Measurements from ENCODE around the gene CGNL1. TPM values are rescaled to one million over a fixed set of nuclear protein-coding genes. Genes with fewer than 3 reads are reported as not detected.

The CGNL1 gene
- total RNA-seq, 1 experiment from 2014 or later, result 34.6 TPM

DNA sequence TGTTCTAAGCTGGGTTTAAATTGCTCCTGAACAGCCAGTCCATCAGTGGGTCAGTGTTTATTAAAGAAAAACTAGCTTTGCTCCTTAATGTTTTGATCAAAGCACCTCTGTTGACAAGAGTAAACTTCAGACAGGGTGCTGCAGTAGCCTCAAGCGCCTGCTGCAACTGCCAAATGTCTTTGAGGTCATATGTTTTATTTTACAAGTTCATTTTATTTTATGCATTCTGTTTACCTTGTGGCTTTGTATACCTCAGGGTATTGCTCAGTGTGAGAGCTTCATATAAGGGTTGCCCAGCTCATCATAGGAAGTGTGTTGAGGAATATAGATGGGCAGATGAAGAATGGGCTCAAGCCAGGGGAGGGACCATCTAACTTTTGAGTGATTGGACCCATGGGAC is 223.9 kb downstream of the CGNL1 start:
- no peak overlapping the region for H2AFZ ChIP-seq (ENCODE audit: low read length)
- no peaks in the 10 kb centered on the region for H3K9me3 Mint-ChIP-seq

More for the DNA sequence above, 223.9 kb downstream of the CGNL1 start:
- H3K9me3 ChIP-seq (ENCODE audit: control insufficient read depth, low read depth, low read length), result no peaks in the 10 kb centered on the region
- H3K9ac ChIP-seq (ENCODE audit: extremely low read depth, insufficient read length, low read length), result no peak overlapping the region
- no peak overlapping the region for H2BK15ac ChIP-seq (ENCODE audit: low read depth, low read length)
- H3K23me2 ChIP-seq (ENCODE audit: insufficient read length, low read depth, low read length, poor library complexity, severe bottlenecking), result no peaks in the 10 kb centered on the region
- H2BK12ac ChIP-seq (ENCODE audit: insufficient read length, low read depth, low read length), result no peak overlapping the region
- H3K4me2 ChIP-seq (ENCODE audit: insufficient read depth, insufficient read length, low read length), result no peak overlapping the region
- H3K4ac ChIP-seq (ENCODE audit: low read depth, low read length), result no peak overlapping the region
- Mint-ChIP-seq H3K27ac (no peak overlapping the region), H3K36me3 (ENCODE audit: insufficient read depth in 1 of 3, low read depth in 3 of 3) (no peaks in the 10 kb centered on the region), H3K4me1 (peaks cover 7 to 12% of the 10 kb centered on the region in 2 experiments), H3K4me3 (no peak overlapping the region), H3K27me3 (ENCODE audit: low read depth) (peaks cover 1% of the 10 kb centered on the region; the same call in 1 of the 2 replicates)
- H3K27ac ChIP-seq (ENCODE audit: insufficient read length, low read depth, low read length), result no peak overlapping the region
- H2BK120ac ChIP-seq (ENCODE audit: low read depth, low read length, poor library complexity, severe bottlenecking), result no peak overlapping the region
- H3K27me3 ChIP-seq (ENCODE audit: insufficient read depth, low read length), result no peaks in the 10 kb centered on the region
- H3K4me1 ChIP-seq (ENCODE audit: insufficient read depth, low read length), result no peaks in the 10 kb centered on the region; the same call in 1 of the 2 replicates
- no peaks in the 10 kb centered on the region for H3K79me1 ChIP-seq (ENCODE audit: insufficient read depth, low read depth, low read length, poor library complexity, severe bottlenecking)
- no CpG with 5 or more reads among the region's 1 CpG for WGBS (ENCODE audit: extremely low coverage, insufficient read length, low lambda C conversion rate)
- H3K56ac ChIP-seq (ENCODE audit: insufficient read length, low read depth, low read length), result no peak overlapping the region
- H2BK5ac ChIP-seq (ENCODE audit: insufficient read length, low read length), result no peak overlapping the region
- H3T11ph ChIP-seq (ENCODE audit: low read length), result no peak overlapping the region
- no peak overlapping the region for H4K91ac ChIP-seq (ENCODE audit: insufficient read length, low read depth, low read length)
- no peak overlapping the region for H3K18ac ChIP-seq (ENCODE audit: insufficient read length, low read depth, low read length)
- H3K79me2 ChIP-seq (ENCODE audit: insufficient read depth, low read length), result no peaks in the 10 kb centered on the region
- H4K5ac ChIP-seq (ENCODE audit: insufficient read length, low read depth, low read length), result no peak overlapping the region
- TF ChIP-seq, protein P1, sequence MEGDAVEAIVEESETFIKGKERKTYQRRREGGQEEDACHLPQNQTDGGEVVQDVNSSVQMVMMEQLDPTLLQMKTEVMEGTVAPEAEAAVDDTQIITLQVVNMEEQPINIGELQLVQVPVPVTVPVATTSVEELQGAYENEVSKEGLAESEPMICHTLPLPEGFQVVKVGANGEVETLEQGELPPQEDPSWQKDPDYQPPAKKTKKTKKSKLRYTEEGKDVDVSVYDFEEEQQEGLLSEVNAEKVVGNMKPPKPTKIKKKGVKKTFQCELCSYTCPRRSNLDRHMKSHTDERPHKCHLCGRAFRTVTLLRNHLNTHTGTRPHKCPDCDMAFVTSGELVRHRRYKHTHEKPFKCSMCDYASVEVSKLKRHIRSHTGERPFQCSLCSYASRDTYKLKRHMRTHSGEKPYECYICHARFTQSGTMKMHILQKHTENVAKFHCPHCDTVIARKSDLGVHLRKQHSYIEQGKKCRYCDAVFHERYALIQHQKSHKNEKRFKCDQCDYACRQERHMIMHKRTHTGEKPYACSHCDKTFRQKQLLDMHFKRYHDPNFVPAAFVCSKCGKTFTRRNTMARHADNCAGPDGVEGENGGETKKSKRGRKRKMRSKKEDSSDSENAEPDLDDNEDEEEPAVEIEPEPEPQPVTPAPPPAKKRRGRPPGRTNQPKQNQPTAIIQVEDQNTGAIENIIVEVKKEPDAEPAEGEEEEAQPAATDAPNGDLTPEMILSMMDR (conservative IDR thresholded peaks at IDR 0.05), result no peak
- H2AK5ac ChIP-seq (ENCODE audit: insufficient read length, low read length), result no peak overlapping the region
- H4K20me1 ChIP-seq (ENCODE audit: control insufficient read depth, insufficient read depth, insufficient read length), result no peaks in the 10 kb centered on the region
- no peak overlapping the region for H3K14ac ChIP-seq (ENCODE audit: insufficient read depth, low read length)
- no peak for DNase-seq
- no peak overlapping the region for H2BK20ac ChIP-seq (ENCODE audit: low read depth, low read length, poor library complexity, severe bottlenecking)
- H4K8ac ChIP-seq (replicated peaks; ENCODE audit: insufficient read length, low read depth, low read length), result no peak overlapping the region
- no peak overlapping the region for H3K23ac ChIP-seq (ENCODE audit: insufficient read length, low read depth, low read length)

Other genes with a start within 250 kb of the CGNL1 start
- gene MYZAP, start 215.4 kb downstream of the CGNL1 start, total RNA-seq (2021), result 0.63 and 0.72 TPM in 2 replicates